Kidney tubule cell (primary cell): Measurements from ENCODE around the gene MGAT5B.

Source experiments
- DNase-seq: peaks from one replicate; pipeline ENCODE4 v3.0.0-alpha.2; 2018; ENCODE audit warnings: low spot score

MGAT5B gene

GRCh38 chr17:76927982-76928381 is 59.8 kb downstream of the MGAT5B start:
- no peak for DNase-seq

GRCh38 chr17:76929148-76929547 is 60.9 kb downstream of the MGAT5B start:
- DNase-seq = no peak

- DNase-seq = no peak
Observed at GRCh38 chr17:76929601-76930000, 61.4 kb downstream of the MGAT5B start.

- DNase-seq = no peak
Observed at GRCh38 chr17:76930107-76930506, 61.9 kb downstream of the MGAT5B start.

GRCh38 chr17:76932402-76933333 is 64.5 kb downstream of the MGAT5B start:
- no peak for DNase-seq

- no peak for DNase-seq
Observed at GRCh38 chr17:76934561-76935320, 66.5 kb downstream of the MGAT5B start.

- no peak for DNase-seq
Observed at GRCh38 chr17:76935331-76935730, 67.1 kb downstream of the MGAT5B start.

- DNase-seq = no peak
Observed at GRCh38 chr17:76937238-76937637, 69.0 kb downstream of the MGAT5B start.

- DNase-seq = no peak
Observed at GRCh38 chr17:76938009-76938408, 69.8 kb downstream of the MGAT5B start.

GRCh38 chr17:76940295-76940694 is 72.1 kb downstream of the MGAT5B start:
- DNase-seq = no peak

GRCh38 chr17:76940738-76941350 is 72.6 kb downstream of the MGAT5B start:
- DNase-seq = no peak

GRCh38 chr17:76943202-76943601 is 75.0 kb downstream of the MGAT5B start:
- no peak for DNase-seq

GRCh38 chr17:76943781-76944213 is 75.6 kb downstream of the MGAT5B start:
- DNase-seq = no peak

- no peak for DNase-seq
Observed at GRCh38 chr17:76944477-76944876, 76.3 kb downstream of the MGAT5B start.

GRCh38 chr17:76946111-76946771 is 78.0 kb downstream of the MGAT5B start:
- no peak for DNase-seq

GRCh38 chr17:76946772-76947135 is 78.5 kb downstream of the MGAT5B start:
- no peak for DNase-seq

GRCh38 chr17:76947309-76947708 is 79.1 kb downstream of the MGAT5B start:
- no peak for DNase-seq

GRCh38 chr17:76947771-76948170 is 79.6 kb downstream of the MGAT5B start:
- no peak for DNase-seq

GRCh38 chr17:76948301-76948700 is 80.1 kb downstream of the MGAT5B start:
- DNase-seq = no peak

- DNase-seq = no peak
Observed at GRCh38 chr17:76948726-76949342, 80.6 kb downstream of the MGAT5B start.

- DNase-seq = no peak
Observed at GRCh38 chr17:76949913-76950695, 81.9 kb downstream of the MGAT5B start.
